DND-41 (cell line): ENCODE measurements around the gene GVQW3.

Experiments
- ATAC-seq: fragments of 200-7000 bp; cut with Tn5 transposase; 3 replicates; pipeline ENCODE4 v1.9.1; 2021; ENCODE audit warnings: low read depth; ENCODE audit not compliant: insufficient read depth
- DNase-seq: peaks from one replicate; pipeline ENCODE4 v3.0.0-alpha.2; 2020
- H2AFZ ChIP-seq: 2 replicates; pipeline ENCODE4 v1.6.0; 2012; ENCODE audit warnings: low read depth, low read length
- H3K27ac ChIP-seq: 2 replicates; pipeline ENCODE4 v1.5.1; 2012; ENCODE audit warnings: low read length, inconsistent platforms
- H3K27me3 ChIP-seq: fragments of 200-600 bp; sonication (generic); 2 replicates; pipeline ENCODE4 v1.6.0; 2012; ENCODE audit warnings: low read length, mild to moderate bottlenecking, inconsistent platforms; ENCODE audit not compliant: insufficient read depth, poor library complexity
- H3K36me3 ChIP-seq: 2 replicates; pipeline ENCODE4 v1.5.1; 2012; ENCODE audit warnings: low read length, inconsistent platforms; ENCODE audit not compliant: insufficient read depth
- H3K4me1 ChIP-seq: 2 replicates; pipeline ENCODE4 v1.5.1; 2012; ENCODE audit warnings: mild to moderate bottlenecking, low read length; ENCODE audit not compliant: insufficient read depth
- H3K4me2 ChIP-seq: 2 replicates; pipeline ENCODE4 v1.6.0; 2012; ENCODE audit warnings: mild to moderate bottlenecking, moderate library complexity, low read length, inconsistent platforms; ENCODE audit not compliant: insufficient read depth
- H3K4me3 ChIP-seq, 2 experiments: fragments of 200-600 bp in 1 of 2; shearing (Covaris generic) in 1 of 2; 2 replicates each; pipeline ENCODE4 v1.5.1; 2012 to 2016; ENCODE audit warnings: inconsistent platforms in 2 of 2, low read length in 2 of 2, mild to moderate bottlenecking in 2 of 2, low read depth in 1 of 2, moderate library complexity in 1 of 2
- H3K79me2 ChIP-seq: 2 replicates; pipeline ENCODE4 v1.6.0; 2012; ENCODE audit warnings: low read length, inconsistent platforms; ENCODE audit not compliant: insufficient read depth
- H3K9ac ChIP-seq: 2 replicates; pipeline ENCODE4 v1.6.0; 2012; ENCODE audit warnings: low read depth, mild to moderate bottlenecking, inconsistent platforms, low read length, moderate library complexity
- H3K9me3 ChIP-seq: 2 replicates; pipeline ENCODE4 v1.5.1; 2012; ENCODE audit warnings: low read length, moderate library complexity, mild to moderate bottlenecking, inconsistent platforms; ENCODE audit not compliant: insufficient read depth, severe bottlenecking
- H4K20me1 ChIP-seq: 2 replicates; pipeline ENCODE4 v1.6.0; 2012; ENCODE audit warnings: low read length; ENCODE audit not compliant: insufficient read depth
- CTCF ChIP-seq: IDR thresholded peaks from 2 replicates; pipeline ENCODE4 v1.5.1; 2012; ENCODE audit warnings: borderline replicate concordance, low read length, moderate library complexity, mild to moderate bottlenecking; ENCODE audit not compliant: poor library complexity, severe bottlenecking; ENCODE audit errors: extremely low read depth
- EZH2 ChIP-seq: IDR thresholded peaks from 3 replicates; pipeline ENCODE4 v1.6.1; 2012; ENCODE audit warnings: borderline replicate concordance, low read depth, mild to moderate bottlenecking, moderate library complexity, low read length, inconsistent platforms; ENCODE audit not compliant: severe bottlenecking

GVQW3 gene

GRCh38 chr11:76347466-76347865 lies 33.7 kb upstream of the GVQW3 start:
- Histone ChIP-seq H3K4me1 (no peaks in the 10 kb centered on the region), H3K79me2 (no peaks in the 10 kb centered on the region), H3K4me3 (no peak overlapping the region), H3K9ac (no peak overlapping the region), H3K4me2 (no peak overlapping the region), H3K9me3 (no peaks in the 10 kb centered on the region), H2AFZ (no peak overlapping the region), H4K20me1 (0 out of 2 replicates have a peak, but pooled peaks cover 3% of the 10 kb centered on the region), H3K27ac (no peak overlapping the region), H3K27me3 (no peaks in the 10 kb centered on the region), H3K36me3 (peaks cover 11% of the 10 kb centered on the region; the same call in 1 of the 2 replicates)
- no peak for DNase-seq
- TF ChIP-seq CTCF (no peak), EZH2 (no peak)
- ATAC-seq: no peak

- Histone ChIP-seq H3K4me1 (no peaks in the 10 kb centered on the region), H3K4me3 (no peak overlapping the region), H3K79me2 (no peaks in the 10 kb centered on the region), H3K27me3 (no peaks in the 10 kb centered on the region), H3K4me2 (no peak overlapping the region), H3K9ac (no peak overlapping the region), H3K9me3 (no peaks in the 10 kb centered on the region), H3K27ac (no peak overlapping the region), H3K36me3 (peaks cover 19% of the 10 kb centered on the region; the same call in 1 of the 2 replicates), H4K20me1 (0 out of 2 replicates have a peak, but pooled peaks cover 3% of the 10 kb centered on the region), H2AFZ (no peak overlapping the region)
- DNase-seq (no peak), ATAC-seq (no peak)
- TF ChIP-seq CTCF (no peak), EZH2 (no peak)
These were observed 32.8 kb upstream of the GVQW3 start for GRCh38 chr11:76348348-76348747.

DNA sequence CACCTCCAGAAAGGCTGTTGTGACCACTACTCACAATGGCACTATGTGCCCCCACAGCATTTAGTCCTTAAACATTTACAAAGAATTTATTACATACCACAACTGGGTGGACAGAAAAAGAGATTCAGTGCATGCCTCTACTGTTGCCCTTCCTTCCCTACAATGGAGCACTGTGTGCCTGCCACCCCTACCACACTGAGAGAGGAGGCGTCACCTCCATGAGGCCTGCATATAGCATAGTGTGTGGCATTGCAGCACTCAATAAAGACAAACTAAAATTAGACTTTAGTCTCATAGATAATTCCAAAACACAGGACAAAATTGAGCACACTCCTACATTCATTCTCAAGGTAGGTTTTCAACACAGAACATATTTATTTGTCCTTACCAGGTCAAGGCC lies 26.0 kb upstream of the GVQW3 start:
- H3K27ac ChIP-seq: no peak overlapping the region
- TF ChIP-seq EZH2 (no peak), CTCF (no peak)
- no peak overlapping the region for H2AFZ ChIP-seq
- peaks cover 16% of the 10 kb centered on the region for H3K9me3 ChIP-seq
- no peak overlapping the region for H3K9ac ChIP-seq
- DNase-seq (no peak), ATAC-seq (no peak)
- H3K4me1 ChIP-seq: no peaks in the 10 kb centered on the region
- H4K20me1 ChIP-seq: no peaks in the 10 kb centered on the region
- H3K79me2 ChIP-seq: peaks cover 11% of the 10 kb centered on the region; the same call in 1 of the 2 replicates
- no peak overlapping the region for H3K4me3 ChIP-seq
- no peaks in the 10 kb centered on the region for H3K27me3 ChIP-seq
- H3K4me2 ChIP-seq: no peak overlapping the region
- H3K36me3 ChIP-seq: peaks cover 75% of the 10 kb centered on the region

DNA sequence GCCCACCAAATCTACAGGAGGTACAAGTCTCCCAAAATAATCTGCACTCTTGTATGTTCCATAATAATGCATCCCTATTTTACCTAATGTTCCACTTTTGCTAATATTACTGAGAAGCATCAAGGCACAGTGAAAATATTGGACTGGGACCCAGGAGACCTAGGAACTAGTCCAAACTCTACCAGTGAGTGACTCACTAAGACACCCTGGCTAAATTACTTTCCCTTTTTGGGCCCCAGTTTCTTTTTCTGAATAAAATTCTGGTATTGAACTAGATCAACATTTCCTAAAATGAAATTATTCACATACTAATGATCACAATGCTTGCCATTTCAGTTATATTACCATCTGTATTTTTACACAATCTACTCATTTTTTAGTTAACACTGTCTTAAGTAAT lies 19.7 kb upstream of the GVQW3 start:
- Histone ChIP-seq H3K27me3 (no peaks in the 10 kb centered on the region), H3K4me1 (no peaks in the 10 kb centered on the region), H3K4me2 (no peak overlapping the region), H3K9ac (no peak overlapping the region), H3K27ac (no peak overlapping the region), H2AFZ (no peak overlapping the region), H3K79me2 (peaks cover 56% of the 10 kb centered on the region), H4K20me1 (peaks cover 7% of the 10 kb centered on the region; the same call in 1 of the 2 replicates), H3K9me3 (peaks cover under 1% of the 10 kb centered on the region), H3K4me3 (no peak overlapping the region), H3K36me3 (peaks cover 68% of the 10 kb centered on the region)
- TF ChIP-seq EZH2: no peak
- no peak for TF ChIP-seq CTCF
- no peak for DNase-seq
- ATAC-seq: no peak
